GM12801 (cell line): ENCODE results near the gene C20orf204.

Source experiments
- CTCF ChIP-seq: IDR thresholded peaks from one replicate; pipeline ENCODE4 v1.5.1; 2011; ENCODE audit warnings: control low read depth; ENCODE audit not compliant: insufficient read length; ENCODE audit errors: extremely low read depth

The C20orf204 gene

GRCh38 chr20:64052326-64052722 lies 16.3 kb downstream of the C20orf204 start:
- TF ChIP-seq CTCF = no peak

- no peak for TF ChIP-seq CTCF
Observed at GRCh38 chr20:64052987-64053840, 17.2 kb downstream of the C20orf204 start.

GRCh38 chr20:64053841-64054661 lies 18.1 kb downstream of the C20orf204 start:
- no peak for TF ChIP-seq CTCF

- no peak for TF ChIP-seq CTCF
Observed at GRCh38 chr20:64055396-64055892, 19.5 kb downstream of the C20orf204 start.

GRCh38 chr20:64055893-64056638 lies 20.1 kb downstream of the C20orf204 start:
- no peak for TF ChIP-seq CTCF

GRCh38 chr20:64056639-64056888 lies 20.6 kb downstream of the C20orf204 start:
- TF ChIP-seq CTCF = no peak

GRCh38 chr20:64056889-64057627 lies 21.1 kb downstream of the C20orf204 start:
- no peak for TF ChIP-seq CTCF
